ENCODE data around the gene KLK8.

DNA sequence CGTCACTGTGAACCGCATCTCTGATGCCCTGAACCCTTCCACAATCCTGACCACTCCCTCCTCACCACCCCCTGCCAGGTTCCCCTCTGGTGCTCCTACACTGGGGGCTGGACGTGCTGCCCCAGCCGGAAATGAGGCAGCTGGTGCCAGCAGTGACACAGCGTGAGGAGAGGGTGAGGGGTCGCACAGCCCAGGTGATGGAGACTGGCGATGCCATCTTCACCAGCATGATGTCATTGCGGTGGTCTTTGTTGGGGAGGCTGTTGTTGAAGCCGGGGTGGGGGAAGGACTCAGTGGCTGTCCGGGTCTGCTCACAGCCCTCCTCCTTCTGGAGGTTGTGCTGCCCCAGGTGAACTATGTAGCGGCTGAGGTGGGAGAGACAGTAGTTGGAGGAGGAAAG, 22.5 kb upstream of the KLK8 start:
- no peak for TF ChIP-seq YY1 (IDR thresholded peaks at IDR 0.05; ENCODE audit: insufficient read depth, insufficient read length)
- no peak for TF ChIP-seq SUZ12 (IDR thresholded peaks at IDR 0.05; ENCODE audit: extremely low read depth, insufficient read depth, insufficient read length)
- TF ChIP-seq ZNF274 (IDR thresholded peaks at IDR 0.05; ENCODE audit: low read depth, low read length): no peak
